DMS153 (cell line): Measurements from ENCODE around the gene FAM170B.

Source experiments
- DNase-seq: peaks from one replicate; lab custom pipeline; 2025; lab: John Stamatoyannopoulos, UW

Gene FAM170B

DNA sequence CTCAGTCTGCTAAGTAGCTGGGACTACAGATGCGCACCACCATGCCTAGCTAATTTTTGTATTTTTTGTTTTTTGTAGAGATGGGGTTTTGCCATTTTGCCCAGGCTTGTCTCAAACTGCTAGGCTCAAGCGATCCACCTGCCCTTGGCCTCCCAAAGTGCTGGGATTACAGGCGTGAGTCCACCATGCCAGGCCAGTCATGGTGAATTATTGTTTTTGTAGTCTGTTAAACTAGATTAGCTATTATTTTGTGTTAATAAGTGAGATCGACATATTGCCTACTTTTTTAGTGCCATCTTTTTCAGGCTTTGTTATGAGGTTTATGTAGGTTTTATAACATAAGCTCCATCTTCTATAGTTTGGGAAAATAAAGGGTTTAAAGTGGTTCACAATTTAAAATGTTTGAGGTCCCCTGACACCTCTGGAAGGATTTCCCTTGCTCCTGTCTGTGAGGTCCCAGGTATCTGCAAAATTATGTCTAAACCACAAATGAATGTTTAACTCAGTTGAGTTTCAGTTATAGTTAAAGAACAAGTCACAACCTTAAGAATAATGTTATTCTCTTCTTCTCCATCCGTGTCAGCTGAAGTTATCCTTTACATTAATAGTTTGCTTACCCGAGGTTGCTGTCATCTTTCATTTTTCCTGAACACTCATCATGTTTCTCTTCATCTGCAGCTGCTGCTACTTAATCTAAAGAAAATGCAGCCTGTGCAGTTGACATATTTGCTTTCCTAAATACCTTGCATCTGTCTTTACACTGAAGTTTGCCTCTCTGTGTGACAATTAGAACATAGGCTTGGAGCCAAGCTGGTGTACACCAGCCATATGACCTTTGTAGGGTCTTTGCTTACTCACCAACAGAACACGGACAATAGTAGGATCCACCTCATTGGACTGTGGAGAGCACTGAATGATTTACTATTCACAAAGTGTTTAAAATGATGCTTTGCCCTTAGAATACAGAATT lies 9.6 kb downstream of the FAM170B start:
- DNase-seq: no peak

DNA sequence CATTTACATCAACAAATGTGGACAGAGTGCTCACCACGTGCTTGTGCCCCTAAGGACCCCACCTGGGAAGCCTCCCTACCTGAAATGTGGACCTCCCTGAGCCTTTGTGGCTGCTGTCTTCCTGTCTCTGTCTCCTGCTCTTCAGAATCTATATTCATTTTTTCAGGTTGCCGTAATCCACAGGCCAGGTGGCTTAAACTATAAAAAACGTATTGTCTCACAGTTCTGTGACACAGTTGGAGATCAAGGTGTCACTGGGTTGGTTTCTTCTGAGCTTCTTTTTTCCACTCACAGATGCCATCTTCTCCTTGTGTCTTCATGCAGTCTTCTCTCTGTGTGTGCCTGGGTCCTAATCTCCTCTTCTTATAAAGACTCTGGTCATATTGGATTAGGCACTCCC lies 12.9 kb downstream of the FAM170B start:
- no peak for DNase-seq

DNA sequence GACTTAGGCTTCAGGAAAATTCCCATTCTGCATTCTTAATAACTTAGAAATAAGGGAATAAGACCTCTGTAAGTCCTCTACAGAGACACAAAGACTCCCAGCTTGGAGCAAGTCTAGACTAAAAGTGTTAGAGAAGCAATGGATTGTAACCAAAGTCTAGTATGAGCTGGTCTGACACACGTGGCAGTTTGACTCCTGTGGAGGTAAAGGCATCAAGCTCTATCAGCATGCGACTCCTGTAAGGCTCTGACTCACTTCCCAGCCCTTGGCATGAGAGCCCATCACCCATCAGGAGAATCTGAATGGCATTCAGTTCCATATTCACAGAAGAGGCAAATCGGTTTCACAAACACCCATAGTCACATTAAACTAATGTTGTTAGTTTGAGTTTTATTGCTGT lies 14.1 kb downstream of the FAM170B start:
- DNase-seq: no peak

DNA sequence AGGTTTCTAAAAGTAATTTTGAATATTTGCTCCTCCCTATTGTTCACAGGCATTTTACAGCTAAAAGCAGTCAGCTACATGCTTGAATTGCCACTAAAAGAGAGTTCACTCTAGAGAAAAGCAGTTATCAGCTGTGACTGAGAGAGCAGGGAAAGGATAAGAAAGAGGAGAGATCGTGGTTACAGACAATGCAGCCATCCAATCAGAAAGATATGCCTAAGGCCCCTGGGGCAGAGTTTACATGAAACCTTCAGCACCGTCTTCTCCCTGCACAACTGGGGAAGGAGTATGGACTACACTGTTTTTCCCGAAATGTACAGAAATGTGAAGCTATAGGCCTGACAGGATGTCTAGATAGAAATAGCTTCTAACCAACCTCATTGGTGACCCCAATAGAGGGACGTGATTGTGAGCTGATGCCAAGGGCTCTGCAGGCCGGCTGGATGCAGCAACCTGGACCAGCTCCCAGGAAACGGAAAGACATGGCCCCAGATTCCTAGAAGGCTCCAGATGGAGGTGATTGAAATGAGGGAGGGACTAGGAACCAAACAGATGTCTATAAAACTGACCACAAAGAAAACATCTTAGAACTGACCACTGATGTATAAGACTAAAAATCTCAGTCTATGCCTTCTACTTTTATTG lies 15.3 kb downstream of the FAM170B start:
- no peak for DNase-seq

DNA sequence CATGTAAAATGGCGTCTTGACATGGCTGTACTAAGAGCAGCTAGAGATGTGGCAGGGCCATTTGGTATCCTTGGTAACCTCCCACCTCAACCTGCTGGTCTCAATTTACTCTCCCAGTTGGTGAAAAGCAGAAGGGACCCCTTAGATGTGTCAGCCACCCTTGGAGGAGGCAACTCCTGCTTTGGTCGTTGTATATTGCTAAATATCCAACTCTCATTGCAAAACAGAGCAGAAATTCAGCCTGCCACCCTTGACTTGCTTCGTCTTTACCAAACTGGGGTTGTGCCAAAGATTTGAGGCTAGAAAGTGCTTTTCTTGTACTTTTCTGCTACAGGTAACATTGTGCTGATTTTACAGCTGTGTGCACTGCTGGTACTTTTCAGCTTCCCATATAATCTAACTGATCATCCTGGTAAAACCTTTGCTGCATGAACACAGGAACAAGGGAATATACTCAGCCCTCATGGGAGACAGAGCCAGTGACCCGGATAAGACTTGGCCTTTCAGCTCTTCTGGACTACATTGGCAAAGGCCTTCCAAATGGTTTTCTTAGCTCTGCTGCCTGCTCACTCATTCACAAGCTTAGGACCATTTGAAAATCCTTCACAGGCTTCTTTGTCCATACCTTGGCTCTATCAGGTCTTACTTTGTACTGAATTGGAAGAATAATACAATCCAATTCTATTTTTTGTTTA lies 16.3 kb downstream of the FAM170B start:
- no peak for DNase-seq

DNA sequence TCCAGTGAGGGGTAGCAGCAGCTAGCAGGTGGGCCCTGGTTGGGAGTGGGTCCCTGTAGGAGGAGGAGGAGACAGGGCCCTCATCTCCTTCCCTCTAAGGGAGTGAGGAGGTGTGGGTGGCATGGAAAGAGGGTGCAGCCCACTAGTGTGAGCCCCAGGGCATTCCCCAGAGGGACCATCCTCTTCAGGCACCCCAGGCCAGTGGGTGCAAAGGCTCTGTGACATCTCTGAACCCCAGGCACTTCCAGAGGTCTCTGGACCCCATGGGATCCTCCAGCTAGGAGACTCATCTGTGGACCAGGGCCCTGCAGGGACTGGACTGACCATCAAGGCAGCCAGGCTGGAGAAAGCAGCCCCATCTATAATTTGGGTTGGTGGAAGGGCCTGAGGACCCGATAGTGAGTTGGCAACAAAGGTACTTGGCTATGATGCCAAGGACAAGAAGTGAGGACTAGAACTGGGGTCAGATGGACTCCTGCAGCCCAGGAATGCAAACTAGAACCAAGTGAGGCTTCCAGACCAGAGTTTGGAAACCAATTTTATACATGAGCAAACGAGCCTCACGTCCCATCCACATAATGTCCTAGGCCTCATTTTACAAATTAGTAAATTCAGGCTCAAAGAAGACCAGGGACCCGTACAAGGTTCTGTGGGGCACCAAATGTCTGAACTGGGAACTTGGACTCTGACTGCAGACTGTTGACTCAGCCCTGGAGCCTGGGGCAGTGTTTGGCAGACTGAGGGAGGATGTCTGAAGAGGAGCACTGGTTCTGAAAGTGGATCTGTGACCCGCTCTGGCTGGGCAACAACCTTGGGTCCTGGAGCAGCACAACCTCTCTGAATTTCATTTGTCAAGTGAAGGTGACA lies 17.1 kb downstream of the FAM170B start:
- no peak for DNase-seq

DNA sequence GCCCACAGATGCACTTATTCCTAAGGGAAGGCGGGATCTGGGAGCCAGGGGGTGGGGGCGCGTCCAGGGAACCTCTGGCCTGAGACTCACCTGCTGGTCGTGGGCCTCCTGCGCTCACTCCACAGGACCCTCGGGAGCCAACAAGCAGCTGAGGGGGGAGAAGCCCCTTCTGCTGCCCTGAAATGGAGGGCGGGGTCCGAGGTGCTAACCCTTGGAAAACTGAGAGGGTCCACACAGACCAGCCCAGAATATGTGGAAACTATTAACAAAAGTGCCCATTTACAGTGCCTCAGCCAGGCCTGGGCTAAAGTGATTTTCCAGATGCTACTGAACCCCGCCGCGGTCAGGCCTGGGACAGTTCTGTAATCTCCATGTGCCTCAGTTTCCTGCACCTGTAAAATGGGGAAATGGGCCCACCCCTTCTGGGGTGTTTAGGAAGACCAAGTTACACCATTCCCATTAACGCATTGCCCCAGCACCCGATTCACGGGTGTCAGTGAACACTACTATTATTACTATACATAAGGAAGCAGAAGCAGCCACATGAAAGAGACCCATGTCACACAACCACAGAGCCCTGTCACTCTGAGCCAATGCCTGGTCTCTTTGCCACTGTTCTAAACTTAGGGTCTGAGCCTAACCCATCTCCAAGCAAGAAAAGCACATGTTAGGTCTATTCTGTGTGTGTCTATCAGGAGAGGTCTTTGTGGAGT lies 17.9 kb downstream of the FAM170B start:
- DNase-seq: no peak

DNA sequence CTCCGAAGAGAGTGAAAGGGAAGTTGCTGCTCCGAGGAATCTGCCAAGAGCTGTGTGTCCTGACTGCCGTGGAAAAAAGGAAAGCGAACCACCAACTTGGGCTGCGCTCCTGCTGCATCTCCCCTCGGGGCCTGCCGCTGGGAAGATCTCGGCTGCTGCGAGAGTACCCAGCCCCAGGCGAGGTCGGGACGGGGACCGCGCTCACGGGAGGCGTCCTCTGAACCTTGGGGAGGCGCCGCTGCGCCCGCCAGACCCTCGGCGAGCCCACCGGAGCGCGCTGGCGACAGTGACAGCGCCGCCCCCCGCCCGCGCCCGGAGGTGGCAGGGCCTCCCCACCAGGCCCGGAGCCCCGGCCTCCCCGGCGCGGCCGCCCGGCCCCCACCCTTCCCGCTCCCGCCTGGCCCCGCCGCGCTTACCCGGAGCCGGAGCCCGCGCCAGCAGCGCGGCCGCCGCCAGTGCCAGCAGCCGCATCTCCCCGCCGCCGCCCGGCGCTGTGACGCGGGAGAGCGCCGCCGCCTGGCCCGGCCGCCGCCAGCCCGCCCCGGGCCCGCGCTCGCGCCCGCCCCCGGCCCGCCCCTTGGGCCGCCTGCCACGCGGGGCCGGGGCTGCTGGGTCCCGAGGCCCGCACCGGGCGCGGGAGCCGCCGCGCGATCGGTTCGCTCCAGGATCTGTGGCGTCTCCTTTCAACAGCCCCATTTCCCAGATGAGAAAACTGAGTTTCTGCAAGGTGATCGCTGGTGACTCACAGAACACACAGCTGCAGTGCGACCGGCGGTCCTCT lies 18.6 kb downstream of the FAM170B start, which contains the start of gene VSTM4:
VSTM4 (minus strand) TSS at position 508 of the 781 bp plus-strand sequence; CDS start at position 471, 37 bp downstream.
- DNase-seq: no peak

DNA sequence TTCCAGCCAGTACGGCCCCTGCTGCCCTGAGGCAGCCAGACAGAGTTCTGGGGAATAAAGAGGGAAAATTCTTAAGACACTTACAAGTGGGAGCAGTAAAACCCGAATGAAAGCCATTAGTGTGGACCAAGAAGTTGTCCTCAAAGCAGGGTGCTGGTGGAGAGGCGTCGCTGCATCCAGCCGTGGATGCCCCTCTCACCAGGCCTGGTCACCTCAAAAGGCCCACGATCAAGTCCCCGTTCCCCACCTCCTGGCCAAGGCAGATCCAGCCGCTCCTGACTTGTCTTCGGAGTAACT lies 19.2 kb downstream of the FAM170B start:
- no peak for DNase-seq

DNA sequence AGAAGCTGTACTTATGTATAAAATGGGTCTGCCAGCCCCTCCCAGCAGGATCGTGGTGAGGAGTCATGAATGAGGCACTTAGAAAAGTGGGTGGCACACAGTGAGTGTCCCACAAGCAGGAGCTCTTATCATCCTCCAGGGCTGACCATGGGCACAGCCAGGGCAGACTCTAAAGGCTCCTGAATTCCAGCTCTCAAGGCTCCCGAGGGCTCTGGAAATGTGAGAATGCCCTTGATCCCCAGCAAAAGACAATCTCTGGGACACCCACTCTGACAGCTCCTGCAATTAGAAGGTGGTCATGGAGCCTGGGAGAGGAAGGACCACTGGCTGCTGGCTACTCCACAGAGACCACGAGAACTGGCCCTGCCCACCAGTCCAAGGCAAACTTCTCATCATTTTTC lies 20.1 kb downstream of the FAM170B start:
- no peak for DNase-seq

DNA sequence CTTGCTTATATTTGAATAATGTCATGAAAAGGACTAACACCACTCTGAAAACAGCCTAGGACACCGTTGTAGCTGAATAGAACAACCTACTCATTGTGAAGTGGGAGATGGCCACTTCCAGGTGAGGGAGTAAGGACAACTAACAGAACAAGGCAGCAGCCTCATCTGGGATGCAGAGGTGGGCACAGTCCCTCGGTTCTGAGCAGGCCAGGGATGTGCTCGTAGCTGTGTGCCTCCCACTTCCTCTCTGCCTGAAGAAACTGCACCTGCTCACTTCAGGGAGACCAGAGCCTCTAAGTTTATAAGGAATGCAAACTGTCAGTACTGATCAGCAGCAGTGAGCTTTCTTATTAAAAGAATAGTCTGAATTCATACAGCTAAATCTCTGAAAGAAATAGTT lies 21.0 kb downstream of the FAM170B start:
- no peak for DNase-seq

DNA sequence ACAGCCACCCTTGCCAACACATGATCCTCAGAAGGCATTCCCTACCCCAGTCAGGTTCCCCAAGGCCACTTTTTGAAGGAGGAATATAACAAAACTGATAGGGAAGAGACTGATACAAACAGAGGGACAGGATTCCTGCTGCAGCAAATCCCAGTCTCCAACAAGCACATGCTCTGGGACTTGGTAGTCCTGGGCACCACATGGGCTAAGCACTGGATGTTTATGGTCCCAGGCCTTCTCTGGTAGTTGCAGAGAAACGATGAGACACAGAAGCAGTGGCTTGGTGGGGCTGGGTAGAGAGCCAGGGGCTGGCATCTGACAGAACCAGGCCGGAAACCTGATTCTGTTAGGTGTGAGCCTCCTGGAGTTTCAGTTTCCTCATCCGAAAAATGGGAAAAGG lies 21.7 kb downstream of the FAM170B start:
- DNase-seq: no peak

DNA sequence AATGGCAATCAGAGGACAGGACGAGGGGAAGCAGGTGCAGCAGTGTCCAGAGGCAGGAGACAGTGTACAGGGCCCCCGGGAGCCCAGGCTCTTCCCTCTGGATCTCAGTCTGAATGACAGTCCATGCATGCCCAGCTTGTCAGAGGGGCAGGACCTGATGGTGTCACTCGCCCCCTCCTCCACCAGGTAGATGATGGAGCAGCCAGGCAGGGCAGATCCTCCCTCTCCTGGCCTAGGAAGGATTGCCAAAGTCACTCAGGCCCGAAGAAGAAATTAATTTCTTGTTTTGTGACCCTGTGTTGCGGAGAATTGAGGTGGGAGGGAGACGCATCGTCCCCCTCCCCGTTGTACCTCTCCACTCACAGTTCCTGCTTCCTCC lies 22.5 kb downstream of the FAM170B start:
- no peak for DNase-seq

DNA sequence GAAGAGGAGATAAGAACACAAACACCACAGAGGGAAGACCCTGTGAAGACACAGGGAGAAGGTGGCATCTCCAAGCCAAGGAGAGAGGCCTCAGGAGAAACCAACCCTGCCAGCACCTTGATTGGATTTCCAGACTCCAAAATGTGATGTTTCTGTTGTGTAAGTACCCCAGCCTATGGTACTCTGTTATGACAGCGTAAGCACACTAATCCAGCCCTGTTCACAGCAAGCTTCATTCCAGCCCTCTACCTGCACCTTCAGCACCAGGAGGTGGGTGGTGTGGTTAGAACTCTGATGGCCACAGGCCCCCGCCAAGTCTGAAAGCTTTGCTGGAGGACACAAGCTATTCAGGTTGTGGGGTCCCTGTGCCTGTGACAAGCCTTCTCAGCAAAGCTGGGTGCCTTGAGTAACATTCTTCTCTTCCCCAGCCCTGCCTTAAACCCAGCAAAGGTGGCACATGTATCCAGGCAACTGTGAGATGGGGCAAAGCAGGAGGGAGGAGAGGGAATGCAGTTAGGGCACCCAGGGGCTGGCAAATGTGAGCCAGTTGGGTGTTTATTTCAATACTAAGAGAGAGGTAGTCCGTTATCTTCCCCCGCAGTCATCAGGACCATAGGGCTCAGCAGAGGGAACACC lies 23.0 kb downstream of the FAM170B start:
- DNase-seq: no peak

DNA sequence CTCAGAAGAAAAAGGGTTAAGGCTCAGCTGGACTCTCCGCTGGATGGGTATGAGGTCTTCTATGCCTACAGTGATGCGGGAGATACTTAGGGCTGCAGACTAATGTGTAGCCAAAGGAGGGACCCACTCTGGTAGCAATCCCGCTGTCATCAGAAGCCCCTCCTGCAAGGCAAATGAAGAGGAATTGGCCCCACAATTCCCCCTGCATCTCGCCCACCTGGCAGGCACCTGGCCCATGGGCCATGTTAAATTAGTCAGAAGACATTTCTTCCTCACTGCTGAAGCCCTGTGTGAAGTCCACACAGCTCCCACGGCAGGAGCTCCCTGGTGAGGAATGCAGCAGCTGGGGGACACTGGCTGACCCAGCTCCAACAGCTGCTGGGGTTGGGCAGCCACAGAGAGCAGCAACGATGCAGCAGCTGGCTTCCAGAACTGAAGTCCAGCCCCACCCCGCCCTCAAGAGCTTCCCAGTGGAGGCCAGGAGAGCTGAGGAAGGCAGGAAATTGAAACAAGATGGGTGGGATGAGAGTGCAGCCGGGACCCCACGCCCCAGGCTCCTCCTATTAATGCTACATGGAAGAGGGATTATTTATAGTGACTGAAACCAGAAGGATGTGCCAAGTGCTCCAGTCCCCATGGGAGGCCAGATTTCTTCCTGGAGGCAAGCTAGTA lies 24.0 kb downstream of the FAM170B start:
- no peak for DNase-seq

DNA sequence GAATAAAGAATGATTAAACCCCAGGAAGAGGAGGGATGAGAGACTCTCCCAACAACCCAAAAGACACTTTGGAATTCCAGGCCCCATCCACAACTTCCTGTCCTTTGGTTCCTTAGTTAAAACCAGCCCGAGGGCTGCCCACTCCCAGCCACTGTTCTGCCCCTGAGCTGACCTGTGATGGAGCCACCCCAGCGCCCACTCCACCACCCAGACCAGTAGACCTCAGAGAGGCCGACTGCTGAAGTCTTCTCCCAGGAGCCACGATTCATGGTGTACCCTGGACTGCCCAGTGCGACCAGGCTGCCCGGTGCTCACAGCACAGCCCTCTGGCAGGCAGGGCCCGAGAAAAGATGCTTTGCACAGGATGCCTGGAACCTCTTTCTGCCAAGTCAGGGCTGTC lies 25.2 kb downstream of the FAM170B start:
- DNase-seq: no peak

DNA sequence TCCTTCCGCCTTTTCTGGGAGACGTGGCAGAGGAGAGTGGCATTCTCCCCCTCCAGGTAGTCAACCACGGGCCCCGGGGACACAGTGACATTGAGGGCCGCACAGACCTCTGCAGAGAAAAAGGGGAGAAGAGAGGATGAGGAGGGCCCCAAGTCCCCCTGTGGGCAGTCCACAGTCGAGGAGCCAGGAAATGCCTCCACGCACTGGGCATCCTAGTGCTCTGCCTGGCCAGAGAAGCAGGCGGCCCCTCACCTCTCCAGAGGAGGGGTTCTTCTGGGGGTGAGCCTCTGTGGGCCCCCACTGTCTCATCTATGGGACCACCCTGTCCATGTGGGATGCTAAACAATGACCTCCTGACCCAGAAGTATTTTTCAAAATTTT lies 25.9 kb downstream of the FAM170B start:
- no peak for DNase-seq

DNA sequence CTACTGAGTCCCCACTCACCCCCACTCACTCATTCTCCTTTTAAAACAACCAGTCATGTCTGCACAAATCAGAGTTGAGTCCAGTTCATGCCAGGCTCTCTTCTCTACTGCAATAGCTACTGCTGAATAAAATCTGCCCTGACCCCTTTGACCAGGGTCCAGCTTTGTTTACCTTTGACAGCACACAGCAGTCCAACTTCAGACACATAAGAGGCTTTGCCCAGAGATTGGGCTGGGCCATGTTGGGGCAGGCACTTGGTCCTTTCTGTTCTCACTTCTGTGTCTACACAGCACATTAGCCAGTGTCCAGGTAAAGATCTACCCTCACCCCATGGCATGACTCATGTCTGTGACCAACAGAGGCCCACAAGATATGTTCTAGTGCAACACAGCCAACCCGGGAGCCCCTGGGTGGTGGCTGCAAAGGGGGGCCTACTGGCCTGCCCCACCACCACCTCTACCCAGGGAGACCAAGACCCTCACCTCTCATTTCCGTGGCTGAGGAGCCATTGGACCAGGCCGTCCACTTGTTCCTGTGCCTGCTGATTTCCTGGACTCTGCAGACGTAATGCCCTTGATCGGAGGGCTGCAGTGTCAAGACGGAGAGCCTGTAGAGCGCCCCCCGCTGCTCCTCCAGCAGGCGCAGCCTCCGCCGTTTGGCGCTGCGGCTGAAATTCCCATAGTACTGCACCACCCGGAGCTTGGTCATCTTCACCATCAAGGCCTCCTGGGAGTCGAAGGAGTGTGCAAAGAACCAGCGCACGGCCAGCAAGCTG lies 26.5 kb downstream of the FAM170B start:
- no peak for DNase-seq

DNA sequence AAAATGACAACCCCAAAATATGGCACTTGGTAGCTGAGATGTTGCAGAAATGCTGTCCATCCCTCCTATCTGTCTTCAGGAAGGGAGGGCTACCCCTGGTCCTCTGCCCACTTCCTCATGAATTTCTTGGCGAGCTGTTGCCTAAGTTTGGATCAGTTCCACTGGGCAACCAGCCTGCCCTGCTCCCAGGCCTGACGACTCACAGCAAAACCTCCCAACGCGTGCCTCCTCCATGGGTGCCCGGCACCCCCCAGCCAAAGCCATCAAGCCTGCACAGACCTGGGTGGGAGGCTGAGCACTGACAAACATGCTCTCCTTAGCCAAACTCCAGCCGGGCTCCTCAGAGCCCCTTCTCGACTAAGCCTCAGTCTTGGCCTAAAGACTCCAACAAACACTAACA lies 27.4 kb downstream of the FAM170B start:
- DNase-seq: no peak
